ENCODE measurements around the gene GPR162. TPM values are rescaled to one million over a fixed set of nuclear protein-coding genes. Genes with fewer than 3 reads are reported as not detected.

GPR162 gene
- total RNA-seq: not detected in 2 replicates

GRCh38 chr12:6821591-6822425 is at the start of gene GPR162:
Gene GPR162 (plus strand): TSS chr12:6821821. CDS start chr12:6823899, 2,078 bp downstream.

GRCh38 chr12:6772331-6772695 is 49.3 kb upstream of the GPR162 start, which contains the start of gene LAG3:
Gene LAG3 (plus strand): TSS chr12:6772520. CDS start chr12:6772853, 333 bp downstream.

GRCh38 chr12:6788972-6789924 is 32.4 kb upstream of the GPR162 start, which contains the start of gene CD4:
Gene CD4 (plus strand): TSS chr12:6789528. CDS start chr12:6800139, 10,611 bp downstream.

GRCh38 chr12:6827982-6828780 is 6.6 kb downstream of the GPR162 start, which contains the start of gene P3H3:
Gene P3H3 (plus strand): TSS chr12:6828407. CDS start chr12:6828441, 34 bp downstream.

GRCh38 chr12:6840761-6841515 is 19.3 kb downstream of the GPR162 start, which contains the start of gene GNB3:
Gene GNB3 (plus strand): TSS chr12:6840925. CDS start chr12:6841288, 363 bp downstream.

GRCh38 chr12:6851153-6851920 is 29.7 kb downstream of the GPR162 start, which contains the start of gene CDCA3:
Gene CDCA3 (minus strand): TSS chr12:6851286. CDS start chr12:6850952, 334 bp downstream.

GRCh38 chr12:6851921-6852650 is 30.5 kb downstream of the GPR162 start, which contains the start of gene USP5:
Gene USP5 (plus strand): TSS chr12:6852150. CDS start chr12:6852180, 30 bp downstream.

GRCh38 chr12:6867413-6868210 is 46.0 kb downstream of the GPR162 start, which contains the start of gene TPI1:
Gene TPI1 (plus strand): TSS chr12:6867531. CDS start chr12:6867567, 36 bp downstream.

GRCh38 chr12:6873094-6874014 is 51.7 kb downstream of the GPR162 start, which contains the start of gene SPSB2:
Gene SPSB2 (minus strand): TSS chr12:6873303. CDS start chr12:6872901, 402 bp downstream.

Other genes with a start within 250 kb of the GPR162 start
- gene CHD4, start 214.4 kb upstream of the GPR162 start, total RNA-seq: 153 and 169 TPM in 2 replicates
- gene LPAR5, start 185.9 kb upstream of the GPR162 start, total RNA-seq: 15.7 and 17.6 TPM in 2 replicates
- 0.16 TPM in 1 of 2 replicates, not detected in the other for gene ACRBP, start 174.4 kb upstream of the GPR162 start, total RNA-seq
- gene ING4, start 158.7 kb upstream of the GPR162 start, total RNA-seq: 12.8 and 22.3 TPM in 2 replicates
- 11.6 and 14.3 TPM in 2 replicates for gene ZNF384, start 132.4 kb upstream of the GPR162 start, total RNA-seq
- gene PIANP, start 121.0 kb upstream of the GPR162 start, total RNA-seq: not detected in 2 replicates
- gene COPS7A, start 97.8 kb upstream of the GPR162 start, total RNA-seq: 78.2 and 94.5 TPM in 2 replicates
- gene MLF2, start 68.7 kb upstream of the GPR162 start, total RNA-seq: 359 and 402 TPM in 2 replicates
- 102 and 124 TPM in 2 replicates for gene PTMS, start 55.5 kb upstream of the GPR162 start, total RNA-seq
- 0.08 TPM in 1 of 2 replicates, not detected in the other for gene LAG3, start 49.3 kb upstream of the GPR162 start, total RNA-seq
- gene CD4, start 32.3 kb upstream of the GPR162 start, total RNA-seq: not detected in 2 replicates
- gene P3H3, start 6.6 kb downstream of the GPR162 start, total RNA-seq: 10.6 and 15.9 TPM in 2 replicates
- gene GNB3, start 19.1 kb downstream of the GPR162 start, total RNA-seq: 0.47 and 0.49 TPM in 2 replicates
- 16.6 and 52.9 TPM in 2 replicates for gene CDCA3, start 29.5 kb downstream of the GPR162 start, total RNA-seq
- gene USP5, start 30.3 kb downstream of the GPR162 start, total RNA-seq: 62.9 and 69.8 TPM in 2 replicates
- 989 and 1,326 TPM in 2 replicates for gene TPI1, start 45.7 kb downstream of the GPR162 start, total RNA-seq
- 12.8 and 13.2 TPM in 2 replicates for gene SPSB2, start 51.5 kb downstream of the GPR162 start, total RNA-seq
- gene LRRC23, start 83.0 kb downstream of the GPR162 start, total RNA-seq: 4.1 and 6.2 TPM in 2 replicates
- gene ENO2, start 92.8 kb downstream of the GPR162 start, total RNA-seq: 0.68 and 2.1 TPM in 2 replicates
- gene ATN1, start 106.1 kb downstream of the GPR162 start, total RNA-seq: 8.4 and 17.5 TPM in 2 replicates
- not detected in 2 replicates for gene RNU7-1, start 122.0 kb downstream of the GPR162 start, total RNA-seq
- 146 and 147 TPM in 2 replicates for gene C12orf57, start 122.2 kb downstream of the GPR162 start, total RNA-seq
- 20.9 and 24.3 TPM in 2 replicates for gene PTPN6, start 129.5 kb downstream of the GPR162 start, total RNA-seq
- gene PHB2, start 148.8 kb downstream of the GPR162 start, total RNA-seq: 300 and 356 TPM in 2 replicates
- 87.1 and 114 TPM in 2 replicates for gene EMG1, start 149.1 kb downstream of the GPR162 start, total RNA-seq
- 17.3 and 32.2 TPM in 2 replicates for gene LPCAT3, start 196.7 kb downstream of the GPR162 start, total RNA-seq
- 1.9 and 6.0 TPM in 2 replicates for gene C1S, start 238.9 kb downstream of the GPR162 start, total RNA-seq

All from hair follicular keratinocyte (primary cell).